Ureter (tissue), 1 donor: ENCODE data around the gene SETD2. TPM values are rescaled to one million over a fixed set of nuclear protein-coding genes. Genes with fewer than 3 reads are reported as not detected.

ENCODE experiments used
- DNase-seq: peaks from one replicate; pipeline ENCODE4 v3.0.0-alpha.2; 2020; ENCODE audit warnings: low spot score
- total RNA-seq: library from RNA; stranded (reverse); gene quantifications from one replicate; pipeline ENCODE4 v1.2.4, GENCODE V29; 2023
- donor health status: DM: yes; HTN: yes; CAD: no.

Gene SETD2
- total RNA-seq, 1 donor from 2014 or later, result 68.9 TPM

GRCh38 chr3:47009225-47010110, 154.4 kb downstream of the SETD2 start:
- peak; percentile 92 for DNase-seq

DNA sequence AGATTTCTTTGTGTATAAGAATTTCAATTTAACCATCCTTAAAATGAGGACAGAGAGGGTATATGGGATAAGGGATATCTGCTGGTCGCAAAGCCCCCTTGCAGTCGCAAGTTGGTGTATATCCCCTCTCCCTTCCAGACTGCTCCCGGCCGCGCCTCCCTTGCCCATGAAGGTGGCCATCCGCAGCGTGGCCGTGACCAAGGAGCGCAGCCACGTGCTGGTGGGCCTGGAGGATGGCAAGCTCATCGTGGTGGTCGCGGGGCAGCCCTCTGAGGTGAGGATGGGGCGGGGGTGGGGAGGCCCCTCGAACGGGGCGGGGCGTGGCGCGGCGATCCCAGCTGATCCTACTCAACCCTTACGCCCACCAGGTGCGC, 155.1 kb downstream of the SETD2 start:
- DNase-seq, result no peak

GRCh38 chr3:47008234-47008796, 155.6 kb downstream of the SETD2 start:
- peak; percentile 42 for DNase-seq

DNA sequence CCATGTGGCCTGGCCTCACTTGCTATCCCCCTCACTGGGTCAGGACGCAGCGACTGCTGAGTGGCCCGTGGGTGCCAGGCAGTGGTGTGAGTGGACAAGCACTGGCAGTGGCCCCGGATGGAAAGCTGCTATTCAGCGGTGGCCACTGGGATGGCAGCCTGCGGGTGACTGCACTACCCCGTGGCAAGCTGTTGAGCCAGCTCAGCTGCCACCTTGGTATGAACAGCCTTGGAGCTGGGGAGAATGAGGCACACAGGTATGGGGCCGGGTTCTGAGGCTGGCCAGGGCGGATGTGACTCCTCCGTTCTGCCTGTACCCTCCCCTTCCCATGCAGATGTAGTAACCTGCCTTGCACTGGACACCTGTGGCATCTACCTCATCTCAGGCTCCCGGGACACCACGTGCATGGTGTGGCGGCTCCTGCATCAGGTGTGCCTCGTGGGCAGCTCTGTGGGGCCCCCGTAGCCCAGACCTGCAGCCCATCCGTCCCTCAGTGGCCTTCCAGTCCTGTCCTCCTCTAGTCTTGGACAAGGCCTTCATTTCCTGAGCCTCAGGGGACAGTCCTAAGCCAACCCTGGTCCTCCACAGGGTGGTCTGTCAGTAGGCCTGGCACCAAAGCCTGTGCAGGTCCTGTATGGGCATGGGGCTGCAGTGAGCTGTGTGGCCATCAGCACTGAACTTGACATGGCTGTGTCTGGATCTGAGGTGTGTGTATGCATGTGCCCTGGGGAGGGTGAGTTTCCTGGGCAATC, 156.3 kb downstream of the SETD2 start:
- DNase-seq, result peak; percentile 40

DNA sequence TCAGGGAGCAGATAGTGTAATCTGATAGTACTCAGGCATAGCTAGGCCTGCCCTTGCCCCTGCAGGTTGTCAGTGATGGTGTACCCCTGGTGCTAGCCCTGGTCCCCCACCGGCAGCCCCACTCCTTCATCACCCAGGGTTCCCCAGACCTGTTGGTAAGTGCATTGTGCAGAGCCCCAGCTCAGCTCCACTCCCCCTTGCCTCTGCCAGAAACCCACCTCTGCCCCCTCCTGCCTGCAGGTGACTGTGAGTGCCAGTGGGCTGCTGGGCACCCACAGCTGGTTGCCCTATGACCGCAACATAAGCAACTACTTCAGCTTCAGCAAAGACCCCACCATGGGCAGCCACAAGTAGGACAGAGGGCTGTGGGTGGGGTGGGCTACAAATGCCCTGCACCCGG, 156.9 kb downstream of the SETD2 start:
- no peak for DNase-seq

DNA sequence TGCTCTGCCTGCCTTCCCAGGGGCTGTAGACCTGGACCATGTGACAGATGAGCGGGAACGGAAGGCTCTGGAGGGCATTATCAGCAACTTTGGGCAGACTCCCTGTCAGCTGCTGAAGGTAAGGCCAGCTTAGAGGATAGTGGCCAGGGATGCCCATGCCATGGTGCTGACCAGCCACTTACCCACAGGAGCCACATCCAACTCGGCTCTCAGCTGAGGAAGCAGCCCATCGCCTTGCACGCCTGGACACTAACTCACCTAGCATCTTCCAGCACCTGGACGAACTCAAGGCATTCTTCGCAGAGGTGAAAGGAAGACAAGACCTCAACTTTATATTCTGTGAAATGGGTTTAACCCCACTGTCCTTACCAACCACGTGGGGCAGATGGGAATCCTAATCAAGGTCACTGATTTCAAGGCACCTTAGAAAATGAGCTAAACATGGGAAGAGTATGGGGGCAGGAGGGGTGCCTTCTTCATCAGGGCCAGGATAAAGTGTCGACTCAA, 157.7 kb downstream of the SETD2 start:
- no peak for DNase-seq

- DNase-seq, result no peak
These were observed 158.4 kb downstream of the SETD2 start for GRCh38 chr3:47005212-47006144.

GRCh38 chr3:47004369-47005211, 159.3 kb downstream of the SETD2 start:
- DNase-seq, result no peak

GRCh38 chr3:47003461-47004368, 160.2 kb downstream of the SETD2 start:
- no peak for DNase-seq

GRCh38 chr3:47003056-47003410, 160.9 kb downstream of the SETD2 start:
- DNase-seq, result no peak

- no peak for DNase-seq
These were observed 161.5 kb downstream of the SETD2 start for GRCh38 chr3:47002171-47003055.

- no peak for DNase-seq
These were observed 162.2 kb downstream of the SETD2 start for GRCh38 chr3:47001731-47002170.

- DNase-seq, result no peak
These were observed 162.8 kb downstream of the SETD2 start for GRCh38 chr3:47000922-47001730.

- DNase-seq, result no peak
These were observed 163.6 kb downstream of the SETD2 start for GRCh38 chr3:47000198-47000815.

- no peak for DNase-seq
These were observed 164.3 kb downstream of the SETD2 start for GRCh38 chr3:46999516-47000197.

- no peak for DNase-seq
These were observed 164.9 kb downstream of the SETD2 start for GRCh38 chr3:46998852-46999515.
